Measurements from ENCODE around the gene TYW1.
"Not testable (repeated sequence)": the region's sequence is repeated elsewhere in the genome, so short reads cannot be mapped to it uniquely, and the experiment has no call there.

- TF ChIP-seq ZBTB7A (tag by site-specific recombination; IDR thresholded peaks at IDR 0.05; ENCODE audit: low read depth); TCF7L2 (IDR thresholded peaks at IDR 0.05; ENCODE audit: borderline replicate concordance, low read depth, low read length); CTCF (tag by site-specific recombination; IDR thresholded peaks at IDR 0.05); ZNF792 (tag by site-specific recombination; IDR thresholded peaks at IDR 0.05); ZNF513 (tag by site-specific recombination; IDR thresholded peaks at IDR 0.05); ZNF510 (tag by site-specific recombination; IDR thresholded peaks at IDR 0.05; ENCODE audit: insufficient replicate concordance); ZNF561 (tag by site-specific recombination; IDR thresholded peaks at IDR 0.05; ENCODE audit: borderline replicate concordance); ZNF555 (tag by site-specific recombination; conservative IDR thresholded peaks at IDR 0.05): not testable (repeated sequence)
Observed at GRCh38 chr7:67269916-67270315, 273.3 kb downstream of the TYW1 start.

Measured in HEK293 (cell line).